Right ventricle myocardium inferior (tissue), 1 donor: ENCODE measurements around the gene GALR1. TPM values are rescaled to one million over a fixed set of nuclear protein-coding genes. Genes with fewer than 3 reads are reported as not detected.
A peak's percentile ranks its signal among the peaks of the same experiment; 100 is the strongest.

ENCODE experiments used
- ATAC-seq: fragments of 200-7000 bp; cut with Tn5 transposase; one replicate; pipeline ENCODE4 v1.9.1; 2020; ENCODE audit warnings: mild to moderate bottlenecking, moderate library complexity
- DNase-seq: peaks from one replicate; pipeline ENCODE4 v3.0.0; 2021; ENCODE audit errors: missing footprints
- intact Hi-C: fragments of 100-400 bp; cut with DNase I; formaldehyde crosslinking; loops from one replicate; pipeline ENCODE4 v1.11.0; 2022
- total RNA-seq: library from RNA; stranded (reverse); fragmentation: NEBNext Ultra II Directional; extraction: Animal tissue kit (Norgen Biotek cat#: 25700); gene quantifications from one replicate; pipeline ENCODE4 v1.2.1, GENCODE V29; 2021
- donor health status: DM: no; HTN: yes; CAD: no; lungs with severe emphysema.

Gene GALR1
- total RNA-seq, 1 donor from 2014 or later, result not detected

GRCh38 chr18:77308216-77308615 is 58.6 kb downstream of the GALR1 start:
- ATAC-seq, result no peak
- intact Hi-C loops, result no loop called here
- no peak for DNase-seq

- ATAC-seq, result no peak
- DNase-seq, result no peak
- intact Hi-C loops, result no loop called here
Measured at GRCh38 chr18:77314511-77314910, 64.9 kb downstream of the GALR1 start.

- no peak for ATAC-seq
- intact Hi-C loops, result no loop called here
Measured at GRCh38 chr18:77314952-77315351, 65.3 kb downstream of the GALR1 start.

GRCh38 chr18:77316008-77316407 is 66.4 kb downstream of the GALR1 start:
- DNase-seq, result no peak
- intact Hi-C loops, result no loop called here
- no peak for ATAC-seq

More at GRCh38 chr18:77314952-77315351, 65.3 kb downstream of the GALR1 start:
- no peak for DNase-seq

DNA sequence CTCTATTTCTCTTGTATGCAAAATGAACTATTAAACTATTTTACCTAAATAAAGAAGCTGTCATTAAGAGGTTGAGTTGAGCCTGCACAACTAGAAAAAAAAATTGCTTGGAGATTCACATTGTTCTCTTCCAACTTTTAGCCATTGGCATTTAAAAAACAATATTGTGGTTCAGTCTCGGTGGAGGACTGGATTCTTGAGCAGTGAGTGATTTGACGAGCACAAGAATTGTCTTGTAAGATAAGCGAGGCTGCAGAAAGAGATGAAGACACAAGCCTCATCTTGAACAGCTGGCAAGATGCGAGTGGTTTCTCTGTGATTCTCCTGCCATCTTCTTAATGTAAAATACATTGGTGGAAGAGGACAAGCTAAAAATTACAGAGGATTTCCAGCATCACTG is 67.0 kb downstream of the GALR1 start:
- no peak for DNase-seq
- intact Hi-C loops, result no loop called here
- no peak for ATAC-seq

DNA sequence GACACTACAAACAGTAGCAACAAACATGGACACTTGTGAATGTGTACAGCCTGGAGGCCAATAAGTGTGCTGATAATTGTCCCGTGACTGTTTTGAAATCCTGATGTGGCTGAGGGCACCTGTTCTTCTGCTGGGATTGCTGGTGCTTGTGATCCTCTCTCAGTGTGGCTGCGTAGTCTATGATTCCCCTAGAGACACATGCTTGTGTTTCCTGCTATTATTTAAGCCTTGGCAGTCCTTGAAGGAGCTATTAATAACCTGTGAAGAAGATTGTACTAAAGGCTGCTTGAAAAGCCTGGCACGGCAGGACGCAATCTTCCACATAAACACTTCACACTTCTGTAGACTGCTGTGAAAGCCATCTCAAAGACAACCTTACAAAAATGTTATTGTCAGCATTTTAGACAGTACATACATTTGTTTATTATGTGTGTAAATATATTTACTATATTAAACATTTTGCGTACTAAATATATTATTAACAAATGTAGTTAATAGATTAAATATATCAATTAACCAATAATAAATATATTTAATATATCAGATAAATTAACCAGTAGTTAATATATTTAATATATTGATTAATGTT is 71.4 kb downstream of the GALR1 start:
- ATAC-seq, result peak; percentile 79
- intact Hi-C loops, result no loop called here

DNA sequence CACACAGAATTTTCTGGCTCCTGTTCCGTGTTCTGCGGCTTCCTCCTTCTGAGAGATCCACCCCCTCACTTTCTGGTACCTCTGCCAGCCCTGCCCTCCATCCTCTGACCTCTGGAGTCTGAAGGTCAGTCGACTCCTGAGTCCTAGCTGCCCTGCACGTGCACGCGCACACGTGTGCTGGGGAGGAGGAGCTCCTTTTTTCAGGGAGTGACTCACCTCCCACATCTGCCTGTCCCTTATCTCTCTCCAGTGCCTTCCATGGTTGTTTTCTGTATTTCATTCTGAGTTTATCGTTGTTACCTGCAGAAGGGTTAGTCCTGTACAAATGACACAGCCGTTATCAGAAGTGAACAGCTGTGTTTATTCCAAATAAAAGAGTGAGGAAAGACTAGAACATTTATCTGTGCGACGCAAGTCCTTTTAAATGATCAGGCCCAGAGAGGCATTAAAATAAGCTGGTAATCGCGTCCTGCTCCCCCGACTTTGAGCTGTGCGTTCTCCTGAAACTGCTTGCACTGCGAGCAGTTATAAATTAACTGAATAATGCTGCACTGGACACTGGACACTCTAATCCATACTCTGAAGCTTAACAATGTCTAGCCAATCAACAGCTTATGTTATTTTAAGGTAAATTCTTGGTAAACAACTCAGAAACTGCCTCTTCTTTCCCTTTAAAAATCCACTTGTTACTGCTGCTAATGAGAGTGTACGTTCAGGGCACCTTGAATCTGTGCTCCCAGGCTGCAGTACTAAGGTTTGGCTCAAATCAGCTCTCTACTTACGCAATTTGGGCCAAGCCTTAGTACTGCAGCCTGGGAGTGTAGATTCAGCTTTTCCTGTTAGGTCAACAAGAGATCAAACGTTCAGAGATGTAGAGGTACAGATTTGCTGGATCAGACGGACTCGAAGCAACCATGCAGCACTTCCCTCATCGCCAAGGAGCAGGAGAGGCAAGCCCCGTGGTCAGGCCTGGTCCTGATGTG is 72.5 kb downstream of the GALR1 start:
- DNase-seq (no peak), ATAC-seq (no peak)
- intact Hi-C loops, result no loop called here

More for the DNA sequence above, 71.4 kb downstream of the GALR1 start:
- no peak for DNase-seq

GRCh38 chr18:77323640-77324299 is 74.1 kb downstream of the GALR1 start:
- ATAC-seq (peak; percentile 85), DNase-seq (no peak)
- intact Hi-C loops, result no loop called here

Other genes with a start within 250 kb of the GALR1 start
- gene MBP, start 117.1 kb upstream of the GALR1 start, total RNA-seq, result 34.9 TPM